ENCODE results near the gene TCF7L1. TPM values are rescaled to one million over a fixed set of nuclear protein-coding genes. Genes with fewer than 3 reads are reported as not detected.

The TCF7L1 gene
- polyA plus RNA-seq, 1 of the 3 experiments (the other 2 are of a cell fraction), result 3.7 TPM

- Histone ChIP-seq H2AFZ (ENCODE audit: low read depth) (no peak overlapping the region), H3K4me1 (ENCODE audit: control insufficient read depth in 1 of 2, insufficient read depth in 2 of 2, low read depth in 1 of 2, low read length in 1 of 2) (peaks cover 0 to 7% of the 10 kb centered on the region in 2 experiments; a peak in 2 of 4 replicates), H3K4me2 (no peak overlapping the region), H3K79me2 (ENCODE audit: insufficient read depth) (no peaks in the 10 kb centered on the region), H3K27me3 (ENCODE audit: insufficient read depth) (no peaks in the 10 kb centered on the region), H3K4me3 (ENCODE audit: low read depth in 2 of 2, low read length in 1 of 2) (no peak overlapping the region), H3F3A (replicated peaks; ENCODE audit: insufficient read depth) (no peaks in the 10 kb centered on the region), H3K9me2 (no peaks in the 10 kb centered on the region), H3K36me3 (replicated peaks in 1 of 2; ENCODE audit: control insufficient read depth in 1 of 2, insufficient read depth in 2 of 2, low read length in 1 of 2) (no peaks in the 10 kb centered on the region), H3K27ac (ENCODE audit: low read depth in 2 of 2, low read length in 1 of 2) (no peak overlapping the region), H4K20me1 (ENCODE audit: insufficient read depth) (0 out of 2 replicates have a peak, but pooled peaks cover 7% of the 10 kb centered on the region), H3K9me3 (no peaks in the 10 kb centered on the region), H3K9ac (no peak overlapping the region)
- CTCF ChIA-PET, result no interaction called here
- WGBS (ENCODE audit: low lambda C conversion rate), result 94% methylated on average over 8 of the region's 8 CpGs
- DNase-seq, result no peak
- TF ChIP-seq ELF1 (IDR thresholded peaks at IDR 0.05), result no peak
- TF ChIP-seq SMC3 (IDR thresholded peaks at IDR 0.05; ENCODE audit: low read depth, low read length), result no peak
- TF ChIP-seq PBX3 (IDR thresholded peaks at IDR 0.05), result no peak
- no peak for TF ChIP-seq TEAD4 (IDR thresholded peaks at IDR 0.05; ENCODE audit: borderline replicate concordance, insufficient read depth)
- no peak for TF ChIP-seq SIN3A (IDR thresholded peaks at IDR 0.05; ENCODE audit: borderline replicate concordance, low read depth, low read length)
- TF ChIP-seq, protein P1, sequence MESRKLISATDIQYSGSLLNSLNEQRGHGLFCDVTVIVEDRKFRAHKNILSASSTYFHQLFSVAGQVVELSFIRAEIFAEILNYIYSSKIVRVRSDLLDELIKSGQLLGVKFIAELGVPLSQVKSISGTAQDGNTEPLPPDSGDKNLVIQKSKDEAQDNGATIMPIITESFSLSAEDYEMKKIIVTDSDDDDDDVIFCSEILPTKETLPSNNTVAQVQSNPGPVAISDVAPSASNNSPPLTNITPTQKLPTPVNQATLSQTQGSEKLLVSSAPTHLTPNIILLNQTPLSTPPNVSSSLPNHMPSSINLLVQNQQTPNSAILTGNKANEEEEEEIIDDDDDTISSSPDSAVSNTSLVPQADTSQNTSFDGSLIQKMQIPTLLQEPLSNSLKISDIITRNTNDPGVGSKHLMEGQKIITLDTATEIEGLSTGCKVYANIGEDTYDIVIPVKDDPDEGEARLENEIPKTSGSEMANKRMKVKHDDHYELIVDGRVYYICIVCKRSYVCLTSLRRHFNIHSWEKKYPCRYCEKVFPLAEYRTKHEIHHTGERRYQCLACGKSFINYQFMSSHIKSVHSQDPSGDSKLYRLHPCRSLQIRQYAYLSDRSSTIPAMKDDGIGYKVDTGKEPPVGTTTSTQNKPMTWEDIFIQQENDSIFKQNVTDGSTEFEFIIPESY (IDR thresholded peaks at IDR 0.05; ENCODE audit: borderline replicate concordance, low read depth), result no peak
- TF ChIP-seq, protein P2, sequence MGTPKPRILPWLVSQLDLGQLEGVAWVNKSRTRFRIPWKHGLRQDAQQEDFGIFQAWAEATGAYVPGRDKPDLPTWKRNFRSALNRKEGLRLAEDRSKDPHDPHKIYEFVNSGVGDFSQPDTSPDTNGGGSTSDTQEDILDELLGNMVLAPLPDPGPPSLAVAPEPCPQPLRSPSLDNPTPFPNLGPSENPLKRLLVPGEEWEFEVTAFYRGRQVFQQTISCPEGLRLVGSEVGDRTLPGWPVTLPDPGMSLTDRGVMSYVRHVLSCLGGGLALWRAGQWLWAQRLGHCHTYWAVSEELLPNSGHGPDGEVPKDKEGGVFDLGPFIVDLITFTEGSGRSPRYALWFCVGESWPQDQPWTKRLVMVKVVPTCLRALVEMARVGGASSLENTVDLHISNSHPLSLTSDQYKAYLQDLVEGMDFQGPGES (IDR thresholded peaks at IDR 0.05; ENCODE audit: low read depth, low read length), result no peak
- POLR2A ChIA-PET, result no interaction called here
Observed at GRCh38 chr2:85240055-85240454, 106.9 kb downstream of the TCF7L1 start.

GRCh38 chr2:85242321-85242720 is 109.1 kb downstream of the TCF7L1 start:
- H4K20me1 ChIP-seq (ENCODE audit: insufficient read depth), result 0 out of 2 replicates have a peak, but pooled peaks cover 7% of the 10 kb centered on the region
- H3K79me2 ChIP-seq (ENCODE audit: insufficient read depth), result no peaks in the 10 kb centered on the region
- WGBS (ENCODE audit: low lambda C conversion rate), result 91% methylated on average over 7 of the region's 7 CpGs
- H3K36me3 ChIP-seq (replicated peaks in 1 of 2; ENCODE audit: control insufficient read depth in 1 of 2, insufficient read depth in 2 of 2, low read length in 1 of 2), result no peaks in the 10 kb centered on the region
- no peaks in the 10 kb centered on the region for H3K9me2 ChIP-seq
- no peaks in the 10 kb centered on the region for H3F3A ChIP-seq (replicated peaks; ENCODE audit: insufficient read depth)
- POLR2A ChIA-PET, result no interaction called here
- no peak overlapping the region for H3K4me3 ChIP-seq (ENCODE audit: low read depth in 2 of 2, low read length in 1 of 2)
- no peak for TF ChIP-seq POLR2AphosphoS5 (IDR thresholded peaks at IDR 0.05; ENCODE audit: low read depth, low read length)
- TF ChIP-seq EZH2phosphoT487 (IDR thresholded peaks at IDR 0.05; ENCODE audit: borderline replicate concordance, low read depth), result no peak
- TF ChIP-seq RAD21 (IDR thresholded peaks at IDR 0.05; ENCODE audit: low read length), result no peak
- TF ChIP-seq, protein P3, sequence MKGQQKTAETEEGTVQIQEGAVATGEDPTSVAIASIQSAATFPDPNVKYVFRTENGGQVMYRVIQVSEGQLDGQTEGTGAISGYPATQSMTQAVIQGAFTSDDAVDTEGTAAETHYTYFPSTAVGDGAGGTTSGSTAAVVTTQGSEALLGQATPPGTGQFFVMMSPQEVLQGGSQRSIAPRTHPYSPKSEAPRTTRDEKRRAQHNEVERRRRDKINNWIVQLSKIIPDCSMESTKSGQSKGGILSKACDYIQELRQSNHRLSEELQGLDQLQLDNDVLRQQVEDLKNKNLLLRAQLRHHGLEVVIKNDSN (IDR thresholded peaks at IDR 0.05; ENCODE audit: borderline replicate concordance, low read depth), result no peak
- no peak for TF ChIP-seq RXRA (IDR thresholded peaks at IDR 0.05; ENCODE audit: borderline replicate concordance, low read depth)
- TF ChIP-seq, protein P2 (IDR thresholded peaks at IDR 0.05; ENCODE audit: low read depth, low read length), result no peak
- no peak for TF ChIP-seq NFIC (IDR thresholded peaks at IDR 0.05; ENCODE audit: borderline replicate concordance)
- TF ChIP-seq, protein P4, sequence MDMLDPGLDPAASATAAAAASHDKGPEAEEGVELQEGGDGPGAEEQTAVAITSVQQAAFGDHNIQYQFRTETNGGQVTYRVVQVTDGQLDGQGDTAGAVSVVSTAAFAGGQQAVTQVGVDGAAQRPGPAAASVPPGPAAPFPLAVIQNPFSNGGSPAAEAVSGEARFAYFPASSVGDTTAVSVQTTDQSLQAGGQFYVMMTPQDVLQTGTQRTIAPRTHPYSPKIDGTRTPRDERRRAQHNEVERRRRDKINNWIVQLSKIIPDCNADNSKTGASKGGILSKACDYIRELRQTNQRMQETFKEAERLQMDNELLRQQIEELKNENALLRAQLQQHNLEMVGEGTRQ (IDR thresholded peaks at IDR 0.05; ENCODE audit: borderline replicate concordance, low read depth, low read length), result no peak
- no peak overlapping the region for H3K4me2 ChIP-seq
- no peak overlapping the region for H2AFZ ChIP-seq (ENCODE audit: low read depth)
- no peak overlapping the region for H3K9ac ChIP-seq
- no peaks in the 10 kb centered on the region for H3K27me3 ChIP-seq (ENCODE audit: insufficient read depth)
- peaks cover 16 to 23% of the 10 kb centered on the region in 2 experiments; a peak in 3 of 4 replicates for H3K4me1 ChIP-seq (ENCODE audit: control insufficient read depth in 1 of 2, insufficient read depth in 2 of 2, low read depth in 1 of 2, low read length in 1 of 2)
- no peak overlapping the region for H3K27ac ChIP-seq (ENCODE audit: low read depth in 2 of 2, low read length in 1 of 2)
- CTCF ChIA-PET, result no interaction called here
- DNase-seq, result no peak
- no peaks in the 10 kb centered on the region for H3K9me3 ChIP-seq

Measured in SK-N-SH (cell line).